ENCODE measurements around the gene AHR. TPM values are rescaled to one million over a fixed set of nuclear protein-coding genes. Genes with fewer than 3 reads are reported as not detected.

AHR gene
- total RNA-seq, 1 donor from 2014 or later = 149 TPM

- peaks cover 0 to 15% of the 10 kb centered on the region in 2 donors for H3K4me1 ChIP-seq
- no peak for TF ChIP-seq CTCF (IDR thresholded peaks at IDR 0.05)
- intact Hi-C loops (cut with DNase I) = no loop called here
- no peak for DNase-seq (ENCODE audit: low spot score in 2 of 2)
- no peaks in the 10 kb centered on the region for H3K9me3 ChIP-seq
- H3K36me3 ChIP-seq = peaks cover 8 to 20% of the 10 kb centered on the region in 2 donors
- H3K4me3 ChIP-seq = no peak overlapping the region
- no peaks in the 10 kb centered on the region for H3K27me3 ChIP-seq
- H3K27ac ChIP-seq = peak overlapping the region in 1 of 2 donors; percentile 8
Observed at GRCh38 chr7:17311952-17312351, 13.5 kb downstream of the AHR start.

GRCh38 chr7:17312641-17313040, 14.2 kb downstream of the AHR start:
- intact Hi-C loops (cut with DNase I) = no loop called here
- no peak overlapping the region for H3K4me3 ChIP-seq
- H3K36me3 ChIP-seq = peaks cover 8 to 20% of the 10 kb centered on the region in 2 donors
- DNase-seq (ENCODE audit: low spot score in 2 of 2) = no peak
- peaks cover 0 to 9% of the 10 kb centered on the region in 2 donors for H3K4me1 ChIP-seq
- no peak overlapping the region for H3K27ac ChIP-seq
- H3K27me3 ChIP-seq = no peaks in the 10 kb centered on the region
- no peak for TF ChIP-seq CTCF (IDR thresholded peaks at IDR 0.05)
- no peaks in the 10 kb centered on the region for H3K9me3 ChIP-seq

- Histone ChIP-seq H3K27ac (no peak overlapping the region), H3K9me3 (no peaks in the 10 kb centered on the region), H3K4me3 (no peak overlapping the region), H3K4me1 (peaks cover 0 to 7% of the 10 kb centered on the region in 2 donors), H3K27me3 (no peaks in the 10 kb centered on the region), H3K36me3 (peaks cover 8 to 20% of the 10 kb centered on the region in 2 donors)
- no peak for TF ChIP-seq CTCF (IDR thresholded peaks at IDR 0.05)
- intact Hi-C loops (cut with DNase I) = no loop called here
- no peak for DNase-seq (ENCODE audit: low spot score in 2 of 2)
Observed at GRCh38 chr7:17313194-17313593, 14.7 kb downstream of the AHR start.

GRCh38 chr7:17315974-17316373, 17.5 kb downstream of the AHR start:
- no peak for DNase-seq (ENCODE audit: low spot score in 2 of 2)
- H3K27me3 ChIP-seq = no peaks in the 10 kb centered on the region
- H3K4me1 ChIP-seq = peaks cover 0 to 16% of the 10 kb centered on the region in 2 donors
- intact Hi-C loops (cut with DNase I) = no loop called here
- no peak overlapping the region for H3K4me3 ChIP-seq
- peaks cover 2 to 14% of the 10 kb centered on the region in 2 donors for H3K36me3 ChIP-seq
- no peak for TF ChIP-seq CTCF (IDR thresholded peaks at IDR 0.05)
- no peaks in the 10 kb centered on the region for H3K9me3 ChIP-seq
- H3K27ac ChIP-seq = peak overlapping the region in 1 of 2 donors; percentile 30

- Histone ChIP-seq H3K4me1 (peaks cover 0 to 20% of the 10 kb centered on the region in 2 donors), H3K27ac (no peak overlapping the region)
- intact Hi-C loops (cut with DNase I) = no loop called here
Observed at GRCh38 chr7:17318146-17318545, 19.7 kb downstream of the AHR start.

More at GRCh38 chr7:17318146-17318545, 19.7 kb downstream of the AHR start:
- Histone ChIP-seq H3K36me3 (peaks cover 0 to 2% of the 10 kb centered on the region in 2 donors), H3K9me3 (no peaks in the 10 kb centered on the region), H3K27me3 (no peaks in the 10 kb centered on the region), H3K4me3 (no peak overlapping the region)
- no peak for TF ChIP-seq CTCF (IDR thresholded peaks at IDR 0.05)
- DNase-seq (ENCODE audit: low spot score in 2 of 2) = no peak

All from ascending aorta (tissue), 2 donors.